Hepatocyte (in vitro differentiated cells): ENCODE data around the gene HYLS1. TPM values are rescaled to one million over a fixed set of nuclear protein-coding genes. Genes with fewer than 3 reads are reported as not detected.

Source experiments
- DNase-seq: peaks from one replicate; pipeline ENCODE4 v3.0.0-alpha.2; 2016; ENCODE audit warnings: low spot score
- H2AFZ ChIP-seq: fragments of 200-600 bp; sonication (generic); 2 replicates; pipeline ENCODE4 v1.6.0; 2016; ENCODE audit warnings: antibody characterized with exemption, mild to moderate bottlenecking
- H3K27ac ChIP-seq: fragments of 200-600 bp; sonication (generic); 2 replicates; pipeline ENCODE4 v1.5.1; 2016; ENCODE audit warnings: mild to moderate bottlenecking
- H3K27me3 ChIP-seq: fragments of 200-600 bp; sonication (generic); 2 replicates; pipeline ENCODE4 v1.6.1; 2016
- H3K36me3 ChIP-seq: fragments of 200-600 bp; sonication (generic); replicated peaks from 2 replicates; pipeline ENCODE4 v1.5.1; 2016; ENCODE audit warnings: low read depth; ENCODE audit not compliant: insufficient read depth
- H3K4me1 ChIP-seq: fragments of 200-600 bp; sonication (generic); 2 replicates; pipeline ENCODE4 v1.5.1; 2016; ENCODE audit warnings: mild to moderate bottlenecking, moderate library complexity; ENCODE audit not compliant: insufficient read depth
- H3K4me2 ChIP-seq: fragments of 200-600 bp; sonication (generic); 2 replicates; pipeline ENCODE4 v1.6.0; 2016
- H3K4me3 ChIP-seq: fragments of 200-600 bp; sonication (generic); 2 replicates; pipeline ENCODE4 v1.5.1; 2016; ENCODE audit warnings: mild to moderate bottlenecking
- H3K79me2 ChIP-seq: fragments of 200-600 bp; sonication (generic); 2 replicates; pipeline ENCODE4 v1.6.0; 2017; ENCODE audit warnings: mild to moderate bottlenecking
- H3K9me2 ChIP-seq: fragments of 200-600 bp; sonication (generic); replicated peaks from 2 replicates; pipeline ENCODE4 v1.6.0; 2017; ENCODE audit warnings: mild to moderate bottlenecking; ENCODE audit not compliant: insufficient read depth
- H3K9me3 ChIP-seq: fragments of 200-600 bp; sonication (generic); 2 replicates; pipeline ENCODE4 v1.5.1; 2016; ENCODE audit warnings: low read depth, mild to moderate bottlenecking
- H4K20me1 ChIP-seq: fragments of 200-600 bp; sonication (generic); 2 replicates; pipeline ENCODE4 v1.6.0; 2016; ENCODE audit warnings: mild to moderate bottlenecking; ENCODE audit not compliant: insufficient read depth, poor library complexity, severe bottlenecking
- EZH2 ChIP-seq: fragments of 200-600 bp; sonication (generic); IDR thresholded peaks from 2 replicates; pipeline ENCODE4 v1.6.1; 2016; ENCODE audit warnings: antibody characterized with exemption, mild to moderate bottlenecking, borderline replicate concordance
- EZH2phosphoT487 ChIP-seq: fragments of 200-600 bp; sonication (generic); IDR thresholded peaks from one replicate; pipeline ENCODE4 v1.6.1; 2018; ENCODE audit warnings: antibody characterized with exemption, mild to moderate bottlenecking, low read depth, moderate library complexity; ENCODE audit not compliant: unreplicated experiment, severe bottlenecking
- WGBS: methylation state at CpG from one replicate; pipeline ENCODE4 v1.1.6; 2016; ENCODE audit warnings: low lambda C conversion rate; ENCODE audit errors: missing lambda C conversion rate; 5-methylcytosine and 5-hydroxymethylcytosine counted together
- polyA plus RNA-seq: library from polyadenylated mRNA; unstranded; fragments of >200 nt; fragmentation: Nextera tagmentation; extraction: Ambion mirVana; gene quantifications from 2 replicates; pipeline ENCODE4 v1.2.1, GENCODE V29; 2016
- total RNA-seq: library from RNA; depleted of rRNA; stranded (reverse); fragments of >200 nt; gene quantifications from 2 replicates; pipeline ENCODE4 v1.2.3, GENCODE V29; 2014
- TF ChIP-seq, protein P1 (sequence below): fragments of 200-600 bp; sonication (generic); IDR thresholded peaks from 2 replicates; pipeline ENCODE4 v1.5.1; 2016; ENCODE audit warnings: antibody characterized with exemption, mild to moderate bottlenecking; ENCODE audit not compliant: poor library complexity

HYLS1 gene
- total and polyA plus RNA-seq, 2 experiments from 2014 or later: 5.4 to 5.7 TPM

DNA sequence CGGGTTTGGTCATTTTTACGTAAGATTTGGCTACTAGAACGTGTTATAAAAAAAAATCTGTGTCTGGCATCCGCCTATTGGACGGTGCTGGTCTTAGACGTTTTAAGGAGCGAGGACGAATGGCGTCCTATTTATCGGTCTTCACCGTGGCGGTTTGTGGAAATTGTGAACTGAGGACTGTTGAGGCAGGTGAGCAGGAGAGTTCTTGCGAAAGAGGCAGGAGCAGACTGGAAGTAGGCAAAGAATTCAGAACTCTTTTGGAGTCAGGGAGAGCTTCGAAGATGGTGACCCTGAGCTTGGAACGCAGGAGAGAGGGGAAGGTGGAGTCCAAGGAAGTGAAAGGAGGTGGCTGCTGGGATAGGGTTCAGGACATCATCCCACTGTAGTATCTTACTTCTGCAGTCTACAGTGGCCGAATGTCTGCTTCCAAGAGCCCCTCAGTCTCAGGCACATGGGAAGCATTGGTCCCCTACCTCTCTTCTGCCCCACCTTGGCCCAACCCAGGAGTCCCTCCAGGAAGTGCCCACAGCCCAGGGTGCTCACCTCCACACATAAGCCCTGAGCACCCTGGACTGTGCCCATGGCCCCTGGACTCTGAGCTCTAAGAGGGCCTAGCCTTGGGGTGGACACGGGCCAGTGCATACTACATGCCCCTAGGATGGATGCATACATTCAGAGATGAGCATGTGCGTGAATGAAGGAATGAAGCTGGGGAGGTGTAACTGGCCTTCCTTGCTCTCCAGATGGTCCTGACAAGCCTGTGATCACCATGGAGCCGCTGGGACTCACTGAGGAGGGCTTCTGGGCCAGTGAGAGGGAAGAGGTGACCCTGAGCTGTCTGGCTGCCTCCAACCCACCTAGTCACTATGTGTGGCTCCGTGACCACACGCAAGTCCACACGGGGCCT lies 62.1 kb downstream of the HYLS1 start:
- Histone ChIP-seq H4K20me1 (no peaks in the 10 kb centered on the region), H3K4me3 (no peak overlapping the region), H3K27ac (no peak overlapping the region), H3K9me3 (no peaks in the 10 kb centered on the region), H3K9me2 (no peaks in the 10 kb centered on the region), H3K27me3 (no peaks in the 10 kb centered on the region), H3K4me2 (no peak overlapping the region), H2AFZ (no peak overlapping the region), H3K36me3 (no peaks in the 10 kb centered on the region), H3K79me2 (no peaks in the 10 kb centered on the region), H3K4me1 (peaks cover 6% of the 10 kb centered on the region)
- TF ChIP-seq EZH2phosphoT487 (no peak), EZH2 (no peak)
- TF ChIP-seq, protein P1, sequence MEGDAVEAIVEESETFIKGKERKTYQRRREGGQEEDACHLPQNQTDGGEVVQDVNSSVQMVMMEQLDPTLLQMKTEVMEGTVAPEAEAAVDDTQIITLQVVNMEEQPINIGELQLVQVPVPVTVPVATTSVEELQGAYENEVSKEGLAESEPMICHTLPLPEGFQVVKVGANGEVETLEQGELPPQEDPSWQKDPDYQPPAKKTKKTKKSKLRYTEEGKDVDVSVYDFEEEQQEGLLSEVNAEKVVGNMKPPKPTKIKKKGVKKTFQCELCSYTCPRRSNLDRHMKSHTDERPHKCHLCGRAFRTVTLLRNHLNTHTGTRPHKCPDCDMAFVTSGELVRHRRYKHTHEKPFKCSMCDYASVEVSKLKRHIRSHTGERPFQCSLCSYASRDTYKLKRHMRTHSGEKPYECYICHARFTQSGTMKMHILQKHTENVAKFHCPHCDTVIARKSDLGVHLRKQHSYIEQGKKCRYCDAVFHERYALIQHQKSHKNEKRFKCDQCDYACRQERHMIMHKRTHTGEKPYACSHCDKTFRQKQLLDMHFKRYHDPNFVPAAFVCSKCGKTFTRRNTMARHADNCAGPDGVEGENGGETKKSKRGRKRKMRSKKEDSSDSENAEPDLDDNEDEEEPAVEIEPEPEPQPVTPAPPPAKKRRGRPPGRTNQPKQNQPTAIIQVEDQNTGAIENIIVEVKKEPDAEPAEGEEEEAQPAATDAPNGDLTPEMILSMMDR: no peak
- WGBS: 96% methylated on average over 22 of the region's 22 CpGs
- DNase-seq: no peak

DNA sequence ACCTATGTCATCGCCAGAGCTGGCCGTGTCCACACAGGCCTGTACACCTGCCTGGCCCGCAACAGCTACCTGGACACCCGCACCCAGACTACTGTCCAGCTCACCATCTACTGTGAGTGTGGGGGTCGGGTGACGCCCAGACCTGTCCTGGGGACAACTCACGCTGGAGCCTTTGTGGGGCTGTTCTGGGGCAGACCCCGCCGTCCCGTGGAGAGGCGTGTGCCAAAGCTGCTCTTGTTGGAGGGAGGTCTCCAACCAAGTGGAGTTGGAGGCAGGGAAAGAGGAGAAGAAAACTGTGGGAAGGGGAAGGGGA lies 62.7 kb downstream of the HYLS1 start:
- no peaks in the 10 kb centered on the region for H3K36me3 ChIP-seq
- H3K27me3 ChIP-seq: no peaks in the 10 kb centered on the region
- no peak overlapping the region for H3K27ac ChIP-seq
- H3K9me2 ChIP-seq: no peaks in the 10 kb centered on the region
- TF ChIP-seq EZH2phosphoT487: no peak
- TF ChIP-seq, protein P1: no peak
- TF ChIP-seq EZH2: no peak
- H4K20me1 ChIP-seq: no peaks in the 10 kb centered on the region
- no peak overlapping the region for H3K4me2 ChIP-seq
- 95% methylated on average over 10 of the region's 11 CpGs for WGBS
- no peaks in the 10 kb centered on the region for H3K9me3 ChIP-seq
- no peak for DNase-seq
- no peak overlapping the region for H2AFZ ChIP-seq
- peaks cover 6% of the 10 kb centered on the region for H3K4me1 ChIP-seq
- H3K79me2 ChIP-seq: no peaks in the 10 kb centered on the region
- no peak overlapping the region for H3K4me3 ChIP-seq

Other genes starting within 250 kb of the HYLS1 start
- not detected in 2 replicates for gene ACRV1, start 206.8 kb upstream of the HYLS1 start, total RNA-seq
- gene ACRV1, start 206.8 kb upstream of the HYLS1 start, polyA plus RNA-seq: 0.08 TPM in 1 of 2 replicates, not detected in the other
- not detected in 2 replicates for gene PATE1, start 141.4 kb upstream of the HYLS1 start, total RNA-seq
- not detected in 2 replicates for gene PATE1, start 141.4 kb upstream of the HYLS1 start, polyA plus RNA-seq
- gene PATE2, start 108.8 kb upstream of the HYLS1 start, total RNA-seq: not detected in 2 replicates
- 0.16 and 0.69 TPM in 2 replicates for gene PATE2, start 108.8 kb upstream of the HYLS1 start, polyA plus RNA-seq
- not detected in 2 replicates for gene PATE3, start 99.5 kb upstream of the HYLS1 start, total RNA-seq
- not detected in 2 replicates for gene PATE3, start 99.5 kb upstream of the HYLS1 start, polyA plus RNA-seq
- not detected in 2 replicates for gene PATE4, start 54.4 kb upstream of the HYLS1 start, total RNA-seq
- 0.35 TPM in 1 of 2 replicates, not detected in the other for gene PATE4, start 54.4 kb upstream of the HYLS1 start, polyA plus RNA-seq
- gene PUS3, start 15.5 kb downstream of the HYLS1 start, total RNA-seq: 14.1 and 17.5 TPM in 2 replicates
- gene PUS3, start 15.5 kb downstream of the HYLS1 start, polyA plus RNA-seq: 7.3 and 11.3 TPM in 2 replicates
- gene DDX25, start 16.8 kb downstream of the HYLS1 start, total RNA-seq: 0.48 and 0.80 TPM in 2 replicates
- 0.87 TPM in 1 of 2 replicates, not detected in the other for gene DDX25, start 16.8 kb downstream of the HYLS1 start, polyA plus RNA-seq
- gene VSIG10L2, start 58.4 kb downstream of the HYLS1 start, total RNA-seq: not detected in 2 replicates
- 0.04 TPM in 1 of 2 replicates, not detected in the other for gene VSIG10L2, start 58.4 kb downstream of the HYLS1 start, polyA plus RNA-seq
- gene CDON, start 175.2 kb downstream of the HYLS1 start, total RNA-seq: 38.0 and 41.9 TPM in 2 replicates
- 17.5 and 25.0 TPM in 2 replicates for gene CDON, start 175.2 kb downstream of the HYLS1 start, polyA plus RNA-seq